ENCODE measurements around the gene ROR1. TPM values are rescaled to one million over a fixed set of nuclear protein-coding genes. Genes with fewer than 3 reads are reported as not detected.

Gene ROR1
- polyA plus RNA-seq, 1 of the 3 experiments (the other 2 are of a cell fraction): 4.0 TPM

DNA sequence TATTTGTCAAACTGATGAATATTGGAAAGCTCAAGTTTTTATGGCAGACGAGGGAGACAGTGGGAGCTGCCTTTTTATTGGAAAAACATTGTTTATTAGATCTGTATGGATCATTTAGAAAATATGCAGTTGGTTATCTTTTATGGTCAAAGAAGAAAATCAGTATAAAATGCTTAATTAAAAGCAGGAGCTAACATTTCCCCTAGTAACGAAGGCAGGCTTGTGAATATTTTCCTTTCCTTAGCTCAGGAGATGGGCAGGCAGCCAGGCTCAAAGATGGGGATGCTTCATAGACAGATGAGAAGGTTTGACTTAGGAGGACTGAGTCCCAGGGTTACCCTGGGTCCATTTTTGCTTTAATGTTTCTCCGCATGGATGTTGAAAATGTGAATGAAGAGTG lies 26.0 kb downstream of the ROR1 start:
- Histone ChIP-seq H3K4me1 (ENCODE audit: control insufficient read depth in 1 of 2, insufficient read depth in 2 of 2, low read depth in 1 of 2, low read length in 1 of 2) (peaks cover 0 to 21% of the 10 kb centered on the region in 2 experiments; a peak in 2 of 4 replicates), H3K36me3 (replicated peaks in 1 of 2; ENCODE audit: control insufficient read depth in 1 of 2, insufficient read depth in 2 of 2, low read length in 1 of 2) (no peaks in the 10 kb centered on the region), H3K4me2 (peak overlapping the region; percentile 27; the same call in 1 of the 2 replicates), H3K9me2 (no peaks in the 10 kb centered on the region), H3K4me3 (ENCODE audit: low read depth in 2 of 2, low read length in 1 of 2) (no peak overlapping the region), H3K9me3 (no peaks in the 10 kb centered on the region), H2AFZ (ENCODE audit: low read depth) (peak overlapping the region; percentile 32; the same call in 1 of the 2 replicates), H4K20me1 (ENCODE audit: insufficient read depth) (no peaks in the 10 kb centered on the region), H3K27me3 (ENCODE audit: insufficient read depth) (no peaks in the 10 kb centered on the region), H3F3A (replicated peaks; ENCODE audit: insufficient read depth) (no peaks in the 10 kb centered on the region), H3K9ac (no peak overlapping the region), H3K79me2 (ENCODE audit: insufficient read depth) (peaks cover 3% of the 10 kb centered on the region), H3K27ac (ENCODE audit: low read depth in 2 of 2, low read length in 1 of 2) (peak overlapping the region; percentile 57 to 75)
- WGBS (ENCODE audit: low lambda C conversion rate): 42% methylated on average over 3 of the region's 3 CpGs
- POLR2A ChIA-PET: no interaction called here
- CTCF ChIA-PET: interaction anchor here (1.1 to 2.7 kb wide), 6 partner anchors 26 to 337 kb away, joined by 4 to 12 read pairs (median 6); partner anchors contain the start of gene ROR1
- TF ChIP-seq EP300 (IDR thresholded peaks at IDR 0.05; ENCODE audit: borderline replicate concordance in 1 of 2, low read depth in 1 of 2, low read length in 1 of 2) (peak; percentile 25 to 50; a peak in 2 of 4 replicates), CHD2 (IDR thresholded peaks at IDR 0.05; ENCODE audit: low read length, partially characterized antibody) (no peak), EZH2phosphoT487 (IDR thresholded peaks at IDR 0.05; ENCODE audit: borderline replicate concordance, low read depth) (no peak), JUND (IDR thresholded peaks at IDR 0.05) (0 out of 2 replicates have a peak, but pooled peaks have one; percentile 10), GATA2 (CRISPR knock-in tag; IDR thresholded peaks at IDR 0.05) (peak; percentile 69), NFIC (IDR thresholded peaks at IDR 0.05; ENCODE audit: borderline replicate concordance) (peak; percentile 59; the same call in 1 of the 2 replicates), TCF12 (IDR thresholded peaks at IDR 0.05) (peak; percentile 76), RFX5 (IDR thresholded peaks at IDR 0.05; ENCODE audit: low read length) (peak; percentile 61; the same call in 1 of the 2 replicates), RAD21 (IDR thresholded peaks at IDR 0.05; ENCODE audit: low read length) (0 out of 2 replicates have a peak, but pooled peaks have one; percentile 3)
- TF ChIP-seq, protein P1, sequence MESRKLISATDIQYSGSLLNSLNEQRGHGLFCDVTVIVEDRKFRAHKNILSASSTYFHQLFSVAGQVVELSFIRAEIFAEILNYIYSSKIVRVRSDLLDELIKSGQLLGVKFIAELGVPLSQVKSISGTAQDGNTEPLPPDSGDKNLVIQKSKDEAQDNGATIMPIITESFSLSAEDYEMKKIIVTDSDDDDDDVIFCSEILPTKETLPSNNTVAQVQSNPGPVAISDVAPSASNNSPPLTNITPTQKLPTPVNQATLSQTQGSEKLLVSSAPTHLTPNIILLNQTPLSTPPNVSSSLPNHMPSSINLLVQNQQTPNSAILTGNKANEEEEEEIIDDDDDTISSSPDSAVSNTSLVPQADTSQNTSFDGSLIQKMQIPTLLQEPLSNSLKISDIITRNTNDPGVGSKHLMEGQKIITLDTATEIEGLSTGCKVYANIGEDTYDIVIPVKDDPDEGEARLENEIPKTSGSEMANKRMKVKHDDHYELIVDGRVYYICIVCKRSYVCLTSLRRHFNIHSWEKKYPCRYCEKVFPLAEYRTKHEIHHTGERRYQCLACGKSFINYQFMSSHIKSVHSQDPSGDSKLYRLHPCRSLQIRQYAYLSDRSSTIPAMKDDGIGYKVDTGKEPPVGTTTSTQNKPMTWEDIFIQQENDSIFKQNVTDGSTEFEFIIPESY (IDR thresholded peaks at IDR 0.05; ENCODE audit: borderline replicate concordance, low read depth): no peak
- TF ChIP-seq, protein P2, sequence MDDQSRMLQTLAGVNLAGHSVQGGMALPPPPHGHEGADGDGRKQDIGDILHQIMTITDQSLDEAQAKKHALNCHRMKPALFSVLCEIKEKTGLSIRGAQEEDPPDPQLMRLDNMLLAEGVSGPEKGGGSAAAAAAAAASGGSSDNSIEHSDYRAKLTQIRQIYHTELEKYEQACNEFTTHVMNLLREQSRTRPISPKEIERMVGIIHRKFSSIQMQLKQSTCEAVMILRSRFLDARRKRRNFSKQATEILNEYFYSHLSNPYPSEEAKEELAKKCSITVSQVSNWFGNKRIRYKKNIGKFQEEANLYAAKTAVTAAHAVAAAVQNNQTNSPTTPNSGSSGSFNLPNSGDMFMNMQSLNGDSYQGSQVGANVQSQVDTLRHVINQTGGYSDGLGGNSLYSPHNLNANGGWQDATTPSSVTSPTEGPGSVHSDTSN (IDR thresholded peaks at IDR 0.05): 0 out of 2 replicates have a peak, but pooled peaks have one; percentile 26
- peak; percentile 53 for DNase-seq

DNA sequence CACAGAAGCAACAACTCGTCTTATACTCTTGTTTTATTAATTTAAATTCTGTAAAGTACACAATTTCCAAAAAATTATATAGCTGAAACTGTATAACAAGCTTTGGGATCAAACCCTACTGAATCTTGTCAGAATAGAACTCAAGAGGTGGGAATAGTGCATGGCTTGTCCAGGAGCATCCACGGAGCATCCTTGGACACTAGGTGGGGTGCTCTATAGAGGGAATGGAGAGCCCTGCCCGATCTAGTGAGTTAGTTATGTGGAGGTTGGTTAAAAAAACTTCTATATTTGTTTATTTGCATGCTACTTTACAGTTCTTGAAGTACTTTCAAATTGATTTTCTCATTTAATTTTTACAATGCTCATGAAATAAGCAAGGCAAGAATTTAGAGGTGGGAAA lies 28.3 kb downstream of the ROR1 start:
- Histone ChIP-seq H3K9me2 (no peaks in the 10 kb centered on the region), H2AFZ (ENCODE audit: low read depth) (no peak overlapping the region), H3K9me3 (no peaks in the 10 kb centered on the region), H3K4me2 (no peak overlapping the region), H3K27ac (ENCODE audit: low read depth in 2 of 2, low read length in 1 of 2) (no peak overlapping the region), H3K4me3 (ENCODE audit: low read depth in 2 of 2, low read length in 1 of 2) (no peak overlapping the region), H3K27me3 (ENCODE audit: insufficient read depth) (no peaks in the 10 kb centered on the region), H3K79me2 (ENCODE audit: insufficient read depth) (peaks cover 3% of the 10 kb centered on the region), H3K9ac (no peak overlapping the region), H3F3A (replicated peaks; ENCODE audit: insufficient read depth) (no peaks in the 10 kb centered on the region), H3K4me1 (ENCODE audit: control insufficient read depth in 1 of 2, insufficient read depth in 2 of 2, low read depth in 1 of 2, low read length in 1 of 2) (peaks cover 0 to 28% of the 10 kb centered on the region in 2 experiments; a peak in 2 of 4 replicates), H3K36me3 (replicated peaks in 1 of 2; ENCODE audit: control insufficient read depth in 1 of 2, insufficient read depth in 2 of 2, low read length in 1 of 2) (no peaks in the 10 kb centered on the region), H4K20me1 (ENCODE audit: insufficient read depth) (no peaks in the 10 kb centered on the region)
- CTCF ChIA-PET: interaction anchor here (0.8 to 1.5 kb wide), 5 partner anchors 9 to 27 kb away, joined by 3 to 6 read pairs (median 4); no protein-coding TSS in a partner anchor
- POLR2A ChIA-PET: no interaction called here
- WGBS (ENCODE audit: low lambda C conversion rate): 84% methylated on average over 3 of the region's 3 CpGs
- DNase-seq: no peak
- TF ChIP-seq RAD21 (IDR thresholded peaks at IDR 0.05; ENCODE audit: low read length) (peak; percentile 34; the same call in 1 of the 2 replicates), TCF12 (IDR thresholded peaks at IDR 0.05) (no peak), EZH2phosphoT487 (IDR thresholded peaks at IDR 0.05; ENCODE audit: borderline replicate concordance, low read depth) (no peak)
